ENCODE measurements around the gene LMAN2.
A peak's percentile ranks its signal among the peaks of the same experiment; 100 is the strongest.

LMAN2 gene

GRCh38 chr5:177304392-177305119, 46.9 kb downstream of the LMAN2 start:
- DNase-seq: peak; percentile 46

GRCh38 chr5:177303925-177304391, 47.5 kb downstream of the LMAN2 start:
- DNase-seq: peak; percentile 37

- peak; percentile 93 for DNase-seq
Observed at GRCh38 chr5:177303121-177303924, 48.1 kb downstream of the LMAN2 start, which contains the start of the genes PRELID1 and RAB24. PRELID1 (plus strand) TSS chr5:177303799; CDS start chr5:177303986, 187 bp downstream. RAB24 (minus strand) TSS chr5:177303719; CDS start chr5:177303288, 431 bp downstream.

DNA sequence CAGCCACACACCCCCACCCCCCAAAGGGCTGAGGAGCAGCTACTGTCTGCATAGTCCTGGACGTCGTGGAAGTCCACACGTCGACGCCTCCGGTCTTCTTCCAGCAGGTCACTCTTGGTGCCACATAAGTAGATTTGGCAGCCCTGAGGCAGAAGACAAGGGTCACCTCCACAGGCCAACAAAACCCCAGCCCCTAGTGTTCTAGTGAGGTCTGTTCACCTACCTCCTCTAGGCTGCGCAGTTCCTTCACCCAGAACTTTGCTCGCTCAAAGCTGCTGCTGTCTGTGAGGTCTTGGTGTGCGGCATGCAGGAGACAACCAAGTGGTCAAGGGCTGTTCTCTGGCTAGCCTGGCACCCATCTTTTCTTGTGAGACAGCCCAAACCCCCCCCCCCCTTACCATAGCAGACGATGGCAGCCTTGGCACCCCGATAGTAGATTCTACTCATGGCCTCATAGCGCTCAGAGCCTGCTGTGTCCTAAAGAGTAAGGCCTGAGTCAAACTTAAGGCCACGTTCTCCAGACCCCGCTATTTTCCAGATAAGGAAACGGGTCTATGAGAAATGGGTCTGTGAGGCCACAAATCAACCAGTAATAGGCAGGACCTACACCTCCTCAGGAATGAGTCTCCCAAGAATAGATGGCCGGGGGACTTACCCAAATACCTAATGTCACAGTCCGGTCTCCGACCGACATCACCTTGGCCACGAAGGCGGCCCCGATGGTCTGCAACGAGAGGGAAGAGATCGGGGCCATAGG, 48.9 kb downstream of the LMAN2 start:
- DNase-seq: no peak

DNA sequence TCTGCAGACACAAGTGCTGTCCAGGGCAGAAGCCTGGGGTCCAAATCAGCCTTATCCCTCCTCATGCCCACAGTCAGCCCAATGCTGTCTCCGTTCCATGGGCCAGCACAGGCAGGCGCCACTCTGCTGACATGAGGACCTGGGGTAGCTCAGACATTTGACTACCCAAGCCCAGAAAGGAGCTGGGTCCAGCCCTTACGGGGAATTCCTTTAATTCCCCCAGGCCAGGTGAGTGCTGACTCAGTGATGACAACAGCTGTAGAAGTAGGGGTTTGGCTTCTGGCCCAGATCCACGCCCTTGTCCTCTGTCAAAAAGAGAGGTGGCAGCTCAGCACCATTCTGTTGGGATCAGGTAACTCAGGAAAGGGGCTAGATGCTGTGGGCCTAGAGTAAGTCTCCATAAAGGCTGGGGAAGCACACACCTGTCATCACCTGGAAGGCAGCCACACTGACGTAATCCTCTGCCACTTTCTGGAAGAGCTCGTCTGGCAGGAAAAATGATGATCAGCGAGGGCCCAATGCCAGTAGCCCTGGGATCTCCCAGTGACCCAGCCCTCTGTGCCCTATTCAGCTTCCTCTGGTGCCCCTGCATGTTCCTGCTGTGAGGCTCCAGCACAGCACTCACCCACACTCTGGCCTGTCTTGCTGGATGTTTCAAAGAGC, 49.8 kb downstream of the LMAN2 start:
- DNase-seq: peak; percentile 45

GRCh38 chr5:177300951-177301350, 50.5 kb downstream of the LMAN2 start:
- no peak for DNase-seq

- peak; percentile 50 for DNase-seq
Observed at GRCh38 chr5:177300236-177300880, 51.1 kb downstream of the LMAN2 start.

- DNase-seq: no peak
Observed at GRCh38 chr5:177299697-177300096, 51.8 kb downstream of the LMAN2 start.

GRCh38 chr5:177297922-177298321, 53.5 kb downstream of the LMAN2 start:
- no peak for DNase-seq

DNA sequence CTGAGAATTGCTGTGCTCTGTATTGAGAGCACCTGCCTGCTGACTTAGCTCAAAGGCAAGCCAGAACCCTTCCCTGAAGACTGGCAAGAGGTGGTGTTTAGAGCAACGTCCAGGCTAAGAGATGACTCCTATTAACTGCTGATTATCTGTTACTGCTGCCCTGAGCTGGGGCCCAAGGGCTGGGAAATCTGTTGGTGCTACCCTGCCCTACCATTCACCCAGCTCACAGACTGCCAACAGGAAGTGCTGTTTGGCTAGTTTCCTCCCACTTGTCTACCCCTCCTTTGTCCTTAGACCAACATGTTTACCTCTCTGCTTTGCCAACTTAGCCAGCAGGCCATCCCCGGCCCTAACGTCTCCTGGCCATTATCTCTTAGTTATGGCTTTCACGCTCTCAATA, 54.9 kb downstream of the LMAN2 start:
- DNase-seq: no peak

DNA sequence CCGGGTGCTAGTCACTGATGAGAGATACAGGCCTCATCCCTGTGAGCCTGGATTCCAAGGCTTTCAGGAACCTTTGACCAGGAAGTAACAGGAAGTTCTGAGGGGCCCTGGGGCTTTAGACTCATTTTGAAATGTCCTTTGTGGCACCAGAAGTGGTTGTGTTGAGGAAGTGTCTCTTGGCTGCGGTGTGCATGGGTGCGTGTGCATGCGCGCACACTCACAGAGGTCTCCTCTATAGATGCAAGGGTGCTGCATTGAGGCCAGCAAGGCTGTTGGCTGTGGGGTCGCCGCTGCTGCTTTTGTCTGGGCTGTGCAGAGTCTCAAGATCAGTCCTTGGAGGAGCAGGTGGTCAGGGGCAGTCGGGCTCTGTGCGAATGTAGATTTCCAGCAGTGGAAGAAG, 55.5 kb downstream of the LMAN2 start:
- no peak for DNase-seq

DNA sequence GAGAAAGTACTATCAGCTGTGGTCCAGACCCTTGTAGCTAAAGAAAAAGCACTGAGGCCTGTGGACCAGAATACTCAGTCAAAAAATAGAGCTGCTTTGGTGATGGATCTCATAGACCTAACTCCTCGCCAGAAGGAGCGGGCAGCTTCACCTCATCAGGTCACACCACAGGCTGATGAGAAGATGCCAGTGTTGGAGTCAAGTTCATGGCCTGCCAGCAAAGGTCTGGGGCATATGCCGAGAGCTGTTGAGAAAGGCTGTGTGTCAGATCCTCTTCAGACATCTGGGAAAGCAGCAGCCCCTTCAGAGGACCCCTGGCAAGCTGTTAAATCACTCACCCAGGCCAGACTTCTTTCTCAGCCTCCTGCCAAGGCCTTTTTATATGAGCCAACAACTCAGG, 56.8 kb downstream of the LMAN2 start:
- no peak for DNase-seq

- no peak for DNase-seq
Observed at GRCh38 chr5:177293819-177294581, 57.5 kb downstream of the LMAN2 start.

GRCh38 chr5:177291735-177292134, 59.7 kb downstream of the LMAN2 start:
- DNase-seq: no peak

- no peak for DNase-seq
Observed at GRCh38 chr5:177290816-177291596, 60.5 kb downstream of the LMAN2 start.

- DNase-seq: no peak
Observed at GRCh38 chr5:177288191-177288590, 63.3 kb downstream of the LMAN2 start.

Data from CD4-positive, alpha-beta T cell treated with Interleukin-17A for 4 hours (primary cell).